Myocyte (in vitro differentiated cells): ENCODE data around the gene PLCL1. TPM values are rescaled to one million over a fixed set of nuclear protein-coding genes. Genes with fewer than 3 reads are reported as not detected.
"Not testable (repeated sequence)": the region's sequence is repeated elsewhere in the genome, so short reads cannot be mapped to it uniquely, and the experiment has no call there.

ENCODE experiments used
- DNase-seq: peaks from one replicate; pipeline ENCODE4 v3.0.0-alpha.2; 2012; ENCODE audit warnings: low read depth
- total RNA-seq: library from RNA; depleted of rRNA; stranded (reverse); fragments of >200 nt; gene quantifications from 2 replicates; pipeline ENCODE4 v1.2.3, GENCODE V29; 2014

PLCL1 gene
- total RNA-seq, 1 donor from 2014 or later: 2.5 TPM

DNA sequence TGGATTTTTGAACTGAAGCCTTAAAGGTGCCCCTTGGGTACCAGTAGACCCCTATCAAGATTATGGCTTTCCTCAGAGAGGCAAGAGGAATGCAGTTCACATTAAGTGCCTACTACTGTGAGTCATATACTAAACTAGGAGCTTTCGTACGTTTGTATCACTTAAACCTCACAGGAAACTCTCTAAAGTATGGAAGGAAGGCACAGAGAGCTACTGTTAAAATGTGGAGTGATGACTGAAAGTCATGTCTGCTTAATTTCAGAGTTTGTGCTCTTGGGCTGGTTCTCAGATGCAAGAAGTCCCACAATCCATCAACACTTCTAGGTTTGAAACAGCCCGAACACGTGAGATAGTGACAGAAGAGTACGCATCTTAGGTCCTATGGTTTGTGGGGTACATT is 4.7 kb downstream of the PLCL1 start:
- no peak for DNase-seq

- no peak for DNase-seq
Measured at GRCh38 chr2:197810016-197810415, 5.6 kb downstream of the PLCL1 start.

- DNase-seq: no peak
Measured at GRCh38 chr2:197810491-197810890, 6.1 kb downstream of the PLCL1 start.

DNA sequence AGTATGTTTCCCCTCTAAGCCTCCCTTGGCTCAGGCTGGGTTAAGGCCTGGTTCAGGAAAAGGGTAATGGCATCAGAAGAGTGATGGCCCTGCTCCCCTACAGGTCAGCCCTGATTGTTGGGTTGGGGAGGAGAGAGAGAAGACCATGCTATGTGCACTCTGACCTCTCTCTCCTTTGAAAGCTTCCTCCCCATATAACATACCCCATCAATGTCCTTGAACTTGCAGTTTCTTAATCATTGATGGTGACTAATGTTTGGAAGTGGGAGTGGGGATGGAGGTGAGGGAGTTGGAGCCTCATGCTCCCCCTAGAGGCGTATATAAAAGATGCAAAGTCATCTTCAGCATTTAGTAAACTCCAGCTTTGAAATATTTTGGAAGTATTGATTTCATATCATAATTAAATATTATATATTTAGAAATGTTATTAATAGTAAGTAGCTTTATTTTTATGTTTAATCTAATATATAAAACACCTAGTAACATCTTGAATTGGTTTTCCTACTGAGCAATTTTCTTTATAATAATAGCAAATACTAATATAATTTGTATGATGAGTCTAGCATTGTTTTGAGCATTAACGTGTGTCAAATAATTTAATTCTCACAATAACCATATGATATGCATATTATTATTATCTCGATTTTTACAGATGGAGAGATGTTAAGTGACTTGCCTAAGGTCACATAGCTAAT is 8.8 kb downstream of the PLCL1 start:
- DNase-seq: peak; percentile 21

DNA sequence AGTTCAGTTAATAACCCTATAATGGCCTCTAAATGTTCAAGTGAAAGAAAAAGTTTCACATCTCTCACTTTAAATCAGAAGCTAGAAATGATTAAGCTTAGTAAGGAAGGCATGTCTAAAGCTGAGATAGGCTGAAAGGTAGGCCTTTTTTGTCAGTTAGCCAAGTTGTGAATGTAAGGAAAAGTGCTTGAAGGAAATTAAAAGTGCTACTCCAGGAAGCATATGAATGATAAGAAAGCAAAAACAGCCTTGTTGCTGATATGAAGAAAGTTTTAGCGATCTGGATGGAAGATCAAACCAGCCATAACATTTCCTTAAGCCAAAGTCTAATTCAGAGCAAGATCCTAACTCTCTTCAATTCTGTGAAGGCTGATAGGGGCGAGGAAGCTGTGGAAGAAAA is 10.1 kb downstream of the PLCL1 start:
- DNase-seq: no peak

- no peak for DNase-seq
Measured at GRCh38 chr2:197821550-197822289, 17.3 kb downstream of the PLCL1 start.

GRCh38 chr2:197822333-197822732 is 17.9 kb downstream of the PLCL1 start:
- no peak for DNase-seq

GRCh38 chr2:197827618-197828017 is 23.2 kb downstream of the PLCL1 start:
- no peak for DNase-seq

- DNase-seq: no peak
Measured at GRCh38 chr2:197828464-197829135, 24.2 kb downstream of the PLCL1 start.

GRCh38 chr2:197834771-197835170 is 30.4 kb downstream of the PLCL1 start:
- not testable (repeated sequence) for DNase-seq

DNA sequence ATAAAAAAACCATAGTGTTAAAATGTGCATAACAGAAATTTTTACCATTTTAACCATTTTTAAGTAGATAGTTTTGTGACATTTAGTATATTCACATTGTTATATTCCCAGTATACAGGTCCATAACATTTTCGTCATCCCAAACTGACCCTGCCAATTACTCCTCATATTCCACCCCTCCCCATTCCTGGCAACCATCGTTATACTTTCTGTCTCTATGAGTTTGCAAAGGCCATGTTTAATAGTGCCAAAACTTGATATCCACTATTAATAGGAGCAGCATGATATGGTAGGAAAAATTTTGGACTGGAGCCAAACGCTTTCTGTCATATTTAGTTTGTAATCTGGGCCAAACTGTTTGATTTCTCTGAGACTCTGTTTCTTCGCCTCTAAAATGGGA is 30.9 kb downstream of the PLCL1 start:
- no peak for DNase-seq

DNA sequence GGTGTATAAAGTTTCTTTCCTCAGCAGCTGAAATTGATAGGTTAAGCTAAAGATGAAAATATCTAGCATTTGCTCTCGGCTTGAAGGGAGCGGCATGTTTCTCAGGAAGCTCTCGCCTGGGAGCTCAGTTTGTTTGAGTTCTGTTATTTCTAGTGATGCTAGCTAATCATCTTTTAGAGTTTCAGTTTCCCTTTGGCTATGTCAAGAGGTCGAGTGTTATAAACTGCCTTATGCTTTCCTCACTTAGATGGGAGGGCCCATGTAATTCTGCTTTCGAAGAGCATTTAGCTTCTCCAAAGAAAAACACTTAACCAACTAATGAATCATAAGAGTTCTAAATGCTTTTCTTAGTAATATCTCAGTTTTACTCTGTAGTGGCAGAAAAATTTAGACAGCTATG is 33.6 kb downstream of the PLCL1 start:
- DNase-seq: peak; percentile 20

- no peak for DNase-seq
Measured at GRCh38 chr2:197838579-197838978, 34.2 kb downstream of the PLCL1 start.

DNA sequence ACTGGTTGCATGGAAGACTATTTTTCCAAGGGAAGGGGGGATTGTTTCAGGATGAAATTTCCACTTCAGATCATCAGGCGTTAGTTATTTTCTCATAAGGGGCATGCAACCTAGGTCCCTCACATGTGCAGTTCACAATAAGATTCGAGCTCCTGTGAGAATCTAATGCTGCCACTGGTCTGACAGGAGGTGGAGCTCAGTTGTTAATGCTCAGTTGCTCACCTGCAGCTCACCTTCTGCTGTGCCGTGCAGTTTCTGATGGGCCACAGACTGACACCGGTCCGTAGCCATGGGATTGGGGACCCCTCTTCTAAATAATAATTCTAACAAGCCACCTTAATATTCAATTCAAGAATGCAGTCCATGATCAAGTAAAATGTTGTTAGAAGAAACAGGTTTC is 34.9 kb downstream of the PLCL1 start:
- DNase-seq: no peak

DNA sequence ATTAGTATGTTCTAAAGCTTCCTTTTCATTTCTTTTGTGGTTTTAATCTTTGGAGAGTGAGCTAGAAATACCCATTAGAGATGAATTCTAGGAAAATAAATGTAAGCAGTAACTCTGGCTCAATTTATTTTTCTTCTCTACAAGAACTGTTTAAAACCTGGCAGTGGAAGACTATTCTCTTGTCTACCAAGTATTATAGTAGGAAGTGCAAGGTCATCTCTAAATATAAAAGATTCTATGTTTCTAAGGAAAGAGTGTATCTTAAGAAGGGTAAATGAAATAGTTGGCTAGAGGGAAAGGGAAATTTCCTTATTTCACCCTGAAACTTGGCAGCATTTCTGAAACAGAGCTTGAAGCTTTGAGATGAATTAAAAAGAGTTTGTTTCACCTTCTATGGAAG is 35.5 kb downstream of the PLCL1 start:
- no peak for DNase-seq

- DNase-seq: no peak
Measured at GRCh38 chr2:197846128-197846527, 41.7 kb downstream of the PLCL1 start.

DNA sequence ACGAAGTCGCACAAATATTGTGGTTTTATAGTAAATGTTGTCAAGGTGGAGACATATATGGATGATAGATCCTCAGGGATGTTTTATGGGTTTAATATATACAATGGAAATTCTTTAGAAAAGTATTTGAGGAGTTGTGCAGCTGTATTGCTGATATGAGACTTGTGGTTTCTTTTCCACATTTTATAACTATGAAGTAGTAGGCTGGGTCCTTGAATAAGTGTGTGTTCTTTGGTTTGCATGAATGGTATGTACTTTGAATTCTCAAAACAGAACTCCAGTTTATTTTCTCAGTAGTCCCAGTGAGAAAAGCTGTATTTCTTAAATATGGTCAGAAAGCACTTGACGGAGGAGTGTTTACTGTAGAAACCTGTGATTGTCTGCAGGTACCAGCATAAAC is 42.4 kb downstream of the PLCL1 start:
- no peak for DNase-seq

DNA sequence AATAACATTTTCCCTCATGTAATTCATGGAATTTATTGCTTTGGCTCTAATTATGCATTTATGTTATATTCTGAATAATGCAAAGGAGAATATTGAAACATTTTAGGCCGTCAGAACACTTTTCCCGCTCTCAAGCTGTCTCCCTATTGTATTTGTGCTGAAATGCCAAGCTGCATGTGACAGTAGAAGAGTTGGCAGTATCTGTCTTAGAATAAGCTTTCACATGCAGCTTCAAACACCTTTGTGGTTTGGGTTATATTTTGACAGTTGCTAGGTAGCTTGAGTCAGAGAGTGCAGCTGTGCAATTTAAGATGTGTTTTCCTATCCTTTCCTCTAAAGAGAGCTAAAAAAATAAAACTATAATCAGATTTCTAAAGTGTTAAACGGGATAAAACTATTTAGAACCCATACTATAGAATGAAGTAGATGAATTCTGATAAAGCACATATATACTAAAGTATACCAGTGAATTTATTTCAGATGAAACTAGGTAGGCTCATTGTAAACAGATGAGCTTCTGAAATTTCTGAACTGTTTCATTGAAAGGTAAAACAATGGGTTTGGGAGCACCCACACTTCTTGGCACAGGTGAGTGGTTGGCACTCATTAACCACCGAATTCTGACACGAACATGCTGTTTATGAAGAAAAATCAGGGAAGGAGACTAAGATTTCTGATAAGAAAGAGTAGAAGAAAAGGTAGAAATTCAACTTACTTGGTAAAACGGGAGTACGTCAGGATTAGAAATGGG is 43.4 kb downstream of the PLCL1 start:
- no peak for DNase-seq

DNA sequence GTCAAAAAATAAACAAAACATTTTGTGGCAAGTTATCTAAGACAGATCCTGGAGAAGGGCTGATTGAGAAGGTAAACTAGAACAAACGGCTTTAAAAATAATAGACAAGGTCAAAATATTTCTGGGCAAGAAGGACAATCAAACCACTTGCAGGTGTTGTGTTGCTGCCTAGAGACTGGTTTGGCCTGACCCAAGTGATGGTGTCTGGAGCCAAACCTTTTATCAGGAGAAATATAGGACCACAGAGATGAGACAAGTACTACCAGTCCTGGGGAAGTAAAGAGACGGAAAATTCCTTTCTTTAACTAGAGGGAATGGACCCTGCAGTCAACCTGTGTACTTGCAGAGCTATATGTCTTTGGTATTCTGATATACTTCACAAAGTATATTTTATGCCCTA is 44.2 kb downstream of the PLCL1 start:
- DNase-seq: no peak

GRCh38 chr2:197850882-197851450 is 46.6 kb downstream of the PLCL1 start:
- no peak for DNase-seq

- peak; percentile 9 for DNase-seq
Measured at GRCh38 chr2:197851451-197851850, 47.1 kb downstream of the PLCL1 start.
